HepG2 (cell line): ENCODE data around the gene JCAD.

Experiments
- RAD21 ChIP-seq: fragments of 450-650 bp; formaldehyde crosslinking; IDR thresholded peaks from 2 replicates; pipeline ENCODE4 v1.5.0; 2020; ENCODE audit warnings: mild to moderate bottlenecking
- TCF7 ChIP-seq: sonication (generic); IDR thresholded peaks from 2 replicates; pipeline ENCODE4 v1.6.1; 2016; ENCODE audit warnings: antibody characterized with exemption, low read depth
- ZNF879 ChIP-seq: sonication (generic); formaldehyde crosslinking; IDR thresholded peaks from 2 replicates; pipeline ENCODE4 v1.8.1; 2023; ENCODE audit warnings: missing genetic modification reagents

GRCh38 chr10:30094601-30095000 is 35.2 kb upstream of the JCAD start:
- TF ChIP-seq RAD21 (CRISPR knock-in tag) (no peak), TCF7 (no peak), ZNF879 (CRISPR knock-in tag) (no peak)
